Astrocyte of the spinal cord (primary cell): ENCODE data around the gene OR4F6.
"Not testable (repeated sequence)": the region's sequence is repeated elsewhere in the genome, so short reads cannot be mapped to it uniquely, and the experiment has no call there.

ENCODE experiments used
- DNase-seq: peaks from one replicate; pipeline ENCODE4 v3.0.0; 2011; ENCODE audit warnings: low read depth, low spot score
- H3K4me3 ChIP-seq: 2 replicates; pipeline ENCODE4 v1.5.1; 2011; ENCODE audit warnings: low read depth, mild to moderate bottlenecking, low read length, moderate library complexity
- CTCF ChIP-seq: IDR thresholded peaks from 2 replicates; pipeline ENCODE4 v1.5.1; 2012; ENCODE audit warnings: low read depth, mild to moderate bottlenecking, low read length, inconsistent platforms
- in situ Hi-C: cut with HindIII; loops from 2 replicates; pipeline ENCODE4 v1.10.0; 2017; ENCODE audit warnings: low sequenced_read_pairs

The OR4F6 gene

GRCh38 chr15:101775136-101775535 is 28.2 kb upstream of the OR4F6 start:
- no peak overlapping the region for H3K4me3 ChIP-seq
- in situ Hi-C loops, result no loop called here
- no peak for TF ChIP-seq CTCF

DNA sequence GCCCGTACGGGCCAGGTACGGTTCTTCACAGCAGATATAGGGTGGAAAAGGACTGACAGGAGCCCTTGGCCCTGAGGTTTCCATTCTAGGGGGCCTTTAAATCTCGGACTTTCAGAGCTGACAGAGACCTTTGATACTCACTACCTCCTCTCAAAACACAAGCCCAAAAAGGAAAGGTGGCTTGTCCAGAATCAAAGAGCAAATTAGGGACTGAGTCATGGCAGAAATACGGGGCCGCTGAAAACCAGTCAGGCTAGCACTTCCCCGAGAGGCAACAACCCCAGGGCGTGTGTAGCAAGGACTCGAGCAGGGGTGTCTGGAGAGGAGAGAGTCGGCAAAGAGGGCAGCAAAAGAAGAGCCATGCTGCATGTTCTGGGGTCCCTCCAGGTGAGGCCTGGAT is 24.7 kb upstream of the OR4F6 start:
- DNase-seq, H3K4me3 ChIP-seq, in situ Hi-C loops: not testable (repeated sequence)

More at GRCh38 chr15:101775136-101775535, 28.2 kb upstream of the OR4F6 start:
- no peak for DNase-seq

- in situ Hi-C loops, H3K4me3 ChIP-seq: not testable (repeated sequence)
- peak; percentile 43 for DNase-seq
Measured at GRCh38 chr15:101780225-101780624, 23.1 kb upstream of the OR4F6 start.

- TF ChIP-seq CTCF, result no peak
- in situ Hi-C loops, result no loop called here
- no peak for DNase-seq
- H3K4me3 ChIP-seq, result no peak overlapping the region
Measured at GRCh38 chr15:101781928-101782327, 21.4 kb upstream of the OR4F6 start.

- no peak overlapping the region for H3K4me3 ChIP-seq
- TF ChIP-seq CTCF, result no peak
- in situ Hi-C loops, result no loop called here
- DNase-seq, result no peak
Measured at GRCh38 chr15:101784644-101785043, 18.7 kb upstream of the OR4F6 start.

DNA sequence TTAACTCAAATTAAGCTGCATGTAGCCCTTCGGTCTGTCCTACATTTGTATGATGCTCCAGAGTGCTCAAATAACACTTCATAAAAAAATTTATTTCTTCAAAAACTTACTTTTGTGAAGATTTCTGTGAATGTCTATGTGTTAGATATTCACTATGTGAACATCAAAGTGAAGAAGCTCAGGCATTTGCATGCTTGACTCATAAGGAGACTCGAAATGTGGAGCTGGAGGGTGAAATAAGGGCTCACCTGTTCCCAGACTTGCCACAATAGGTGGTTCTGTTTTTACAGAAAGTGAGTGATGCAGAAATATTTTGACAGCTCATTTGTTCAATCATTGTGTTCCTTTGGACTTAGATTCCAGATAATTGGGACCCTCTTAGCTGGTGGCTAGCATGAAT is 16.9 kb upstream of the OR4F6 start:
- DNase-seq, H3K4me3 ChIP-seq, in situ Hi-C loops: not testable (repeated sequence)

GRCh38 chr15:101788001-101788400 is 15.3 kb upstream of the OR4F6 start:
- DNase-seq, H3K4me3 ChIP-seq, in situ Hi-C loops: not testable (repeated sequence)

DNA sequence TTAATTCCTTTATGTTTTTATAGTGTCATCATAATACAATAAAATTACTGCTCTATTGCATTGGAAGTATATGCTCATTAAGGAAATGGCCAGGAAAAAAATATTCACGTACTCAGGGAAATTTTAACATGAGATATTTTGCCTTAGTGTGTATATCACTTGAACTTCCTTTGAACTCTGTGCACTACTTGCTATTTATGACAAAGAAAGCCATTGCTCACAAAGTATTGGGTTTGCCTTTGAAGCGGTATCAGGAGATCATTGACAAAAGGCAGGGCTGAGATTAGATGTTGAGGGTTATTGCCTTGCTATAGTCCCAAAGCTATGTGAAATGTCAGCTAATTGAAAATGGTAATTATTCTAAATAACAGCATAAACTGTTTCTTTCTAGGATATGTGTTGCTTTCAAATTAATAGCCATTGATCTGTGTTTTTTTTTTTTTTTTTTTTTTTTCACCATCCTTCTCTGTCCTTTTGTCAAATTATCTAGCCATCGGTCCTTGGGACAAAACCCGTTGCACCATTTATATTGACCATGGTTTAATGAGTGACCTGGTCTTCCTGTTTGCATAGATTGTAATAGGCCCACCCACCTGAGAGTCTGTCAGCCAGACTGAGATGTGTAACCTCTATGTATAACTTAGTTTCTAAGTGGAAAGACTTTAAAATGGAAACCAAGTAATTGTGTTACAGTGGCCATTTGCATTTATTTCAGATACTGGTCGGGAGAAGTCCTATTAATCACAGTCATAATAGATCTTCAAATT is 14.6 kb upstream of the OR4F6 start:
- H3K4me3 ChIP-seq, in situ Hi-C loops: not testable (repeated sequence)

GRCh38 chr15:101790748-101791147 is 12.6 kb upstream of the OR4F6 start:
- in situ Hi-C loops, H3K4me3 ChIP-seq, DNase-seq: not testable (repeated sequence)

More for the DNA sequence above, 14.6 kb upstream of the OR4F6 start:
- DNase-seq, result not testable (repeated sequence)

DNA sequence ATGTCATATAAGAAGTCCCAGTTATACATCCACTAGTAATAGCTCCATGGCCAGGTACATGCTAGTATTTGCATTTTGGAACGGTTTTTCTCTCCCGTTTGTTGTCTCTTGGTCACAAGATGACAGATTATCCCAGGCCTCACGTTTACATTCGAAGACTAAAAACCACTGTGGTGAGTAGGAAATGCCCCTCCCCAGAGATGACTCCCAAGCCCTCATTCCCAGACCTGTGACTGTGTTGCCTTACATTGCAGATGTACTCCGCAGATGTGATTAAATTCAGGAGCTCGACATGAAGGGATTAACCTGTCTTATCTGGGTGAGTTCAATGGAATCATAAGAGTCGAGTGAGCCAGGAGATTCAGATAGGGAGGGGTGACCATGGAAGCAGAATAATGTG is 9.3 kb upstream of the OR4F6 start:
- DNase-seq, in situ Hi-C loops: not testable (repeated sequence)

More for the DNA sequence above, 9.3 kb upstream of the OR4F6 start:
- not testable (repeated sequence) for H3K4me3 ChIP-seq
